ENCODE results near the gene AFTPH. TPM values are rescaled to one million over a fixed set of nuclear protein-coding genes. Genes with fewer than 3 reads are reported as not detected.

The AFTPH gene
- total and polyA plus RNA-seq, 4 donors, result 27.0 to 78.1 (median 35.0) TPM

DNA sequence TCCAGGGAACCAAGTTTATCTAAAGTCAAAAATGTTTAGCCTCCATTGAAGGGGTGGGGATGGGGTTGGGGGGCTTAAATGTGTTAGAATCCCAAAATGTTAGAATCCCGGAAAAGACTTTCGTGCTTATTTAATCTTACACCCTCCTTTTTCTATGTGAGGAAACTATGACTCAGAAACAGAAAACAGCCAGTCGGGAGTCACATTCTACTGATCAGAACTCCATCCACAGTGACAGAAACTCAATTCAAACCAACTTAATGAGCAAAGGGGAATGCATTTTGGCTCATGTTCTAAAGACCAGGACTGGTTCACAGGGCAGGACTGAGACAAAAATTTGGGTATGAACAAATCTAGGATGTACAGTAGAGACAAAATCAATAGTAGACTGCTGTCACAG is 31.9 kb upstream of the AFTPH start:
- Histone ChIP-seq H3K9me3 (ENCODE audit: control insufficient read depth in 4 of 4, insufficient read depth in 3 of 4, low read length in 3 of 4) (no peaks in the 10 kb centered on the region), H3K36me3 (ENCODE audit: control insufficient read depth in 4 of 4, insufficient read depth in 4 of 4, low read length in 4 of 4) (no peaks in the 10 kb centered on the region), H3K4me3 (no peak overlapping the region), H3K9ac (ENCODE audit: insufficient read depth in 1 of 2, low read length in 2 of 2) (no peak overlapping the region), H3K27ac (ENCODE audit: low read depth in 1 of 2, low read length in 1 of 2) (no peak overlapping the region), H3K4me1 (ENCODE audit: control insufficient read depth in 5 of 5, insufficient read depth in 5 of 5, low read length in 5 of 5) (peaks cover 0 to 7% (median 3%) of the 10 kb centered on the region in 5 donors), H3K27me3 (ENCODE audit: control insufficient read depth in 3 of 3, insufficient read depth in 3 of 3, low read length in 2 of 3) (no peaks in the 10 kb centered on the region)
- TF ChIP-seq, protein P1, sequence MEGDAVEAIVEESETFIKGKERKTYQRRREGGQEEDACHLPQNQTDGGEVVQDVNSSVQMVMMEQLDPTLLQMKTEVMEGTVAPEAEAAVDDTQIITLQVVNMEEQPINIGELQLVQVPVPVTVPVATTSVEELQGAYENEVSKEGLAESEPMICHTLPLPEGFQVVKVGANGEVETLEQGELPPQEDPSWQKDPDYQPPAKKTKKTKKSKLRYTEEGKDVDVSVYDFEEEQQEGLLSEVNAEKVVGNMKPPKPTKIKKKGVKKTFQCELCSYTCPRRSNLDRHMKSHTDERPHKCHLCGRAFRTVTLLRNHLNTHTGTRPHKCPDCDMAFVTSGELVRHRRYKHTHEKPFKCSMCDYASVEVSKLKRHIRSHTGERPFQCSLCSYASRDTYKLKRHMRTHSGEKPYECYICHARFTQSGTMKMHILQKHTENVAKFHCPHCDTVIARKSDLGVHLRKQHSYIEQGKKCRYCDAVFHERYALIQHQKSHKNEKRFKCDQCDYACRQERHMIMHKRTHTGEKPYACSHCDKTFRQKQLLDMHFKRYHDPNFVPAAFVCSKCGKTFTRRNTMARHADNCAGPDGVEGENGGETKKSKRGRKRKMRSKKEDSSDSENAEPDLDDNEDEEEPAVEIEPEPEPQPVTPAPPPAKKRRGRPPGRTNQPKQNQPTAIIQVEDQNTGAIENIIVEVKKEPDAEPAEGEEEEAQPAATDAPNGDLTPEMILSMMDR (IDR thresholded peaks at IDR 0.05; ENCODE audit: control extremely low read depth, extremely low read depth), result no peak
- DNase-seq, result no peak
- ATAC-seq (ENCODE audit: insufficient read depth, low FRiP score), result no peak
- WGBS, 2 donors, result 82 to 98% methylated on average over 3 of the region's 3 CpGs

DNA sequence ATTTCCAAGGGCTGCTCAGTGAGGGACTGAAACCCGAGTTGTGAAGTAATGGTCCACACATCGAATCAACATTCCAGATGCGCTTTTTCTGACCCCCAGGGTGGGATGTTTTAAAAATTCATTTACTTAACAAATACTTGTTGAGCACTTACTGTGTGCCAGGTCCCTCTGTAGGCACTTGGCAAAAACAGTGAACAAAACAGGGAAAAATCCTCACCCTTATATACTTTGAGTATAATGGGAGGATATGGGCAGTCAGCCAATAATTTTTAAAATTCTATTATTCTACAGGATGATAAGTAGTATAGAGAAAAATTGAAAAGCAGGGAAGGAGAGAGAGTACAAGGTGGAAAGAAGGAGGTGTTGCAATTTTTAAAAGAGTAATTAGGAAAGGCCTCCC is 31.3 kb upstream of the AFTPH start:
- 82 to 83% methylated on average over 3 of the region's 3 CpGs for WGBS, 2 donors
- Histone ChIP-seq H3K4me3 (no peak overlapping the region), H3K9ac (ENCODE audit: insufficient read depth in 1 of 2, low read length in 2 of 2) (no peak overlapping the region), H3K36me3 (ENCODE audit: control insufficient read depth in 4 of 4, insufficient read depth in 4 of 4, low read length in 4 of 4) (no peaks in the 10 kb centered on the region), H3K27ac (ENCODE audit: low read depth in 1 of 2, low read length in 1 of 2) (no peak overlapping the region), H3K9me3 (ENCODE audit: control insufficient read depth in 4 of 4, insufficient read depth in 3 of 4, low read length in 3 of 4) (no peaks in the 10 kb centered on the region), H3K4me1 (ENCODE audit: control insufficient read depth in 5 of 5, insufficient read depth in 5 of 5, low read length in 5 of 5) (peaks cover 0 to 7% (median 3%) of the 10 kb centered on the region in 5 donors), H3K27me3 (ENCODE audit: control insufficient read depth in 3 of 3, insufficient read depth in 3 of 3, low read length in 2 of 3) (no peaks in the 10 kb centered on the region)
- DNase-seq, result no peak
- TF ChIP-seq, protein P1 (IDR thresholded peaks at IDR 0.05; ENCODE audit: control extremely low read depth, extremely low read depth), result no peak
- ATAC-seq (ENCODE audit: insufficient read depth, low FRiP score), result no peak

DNA sequence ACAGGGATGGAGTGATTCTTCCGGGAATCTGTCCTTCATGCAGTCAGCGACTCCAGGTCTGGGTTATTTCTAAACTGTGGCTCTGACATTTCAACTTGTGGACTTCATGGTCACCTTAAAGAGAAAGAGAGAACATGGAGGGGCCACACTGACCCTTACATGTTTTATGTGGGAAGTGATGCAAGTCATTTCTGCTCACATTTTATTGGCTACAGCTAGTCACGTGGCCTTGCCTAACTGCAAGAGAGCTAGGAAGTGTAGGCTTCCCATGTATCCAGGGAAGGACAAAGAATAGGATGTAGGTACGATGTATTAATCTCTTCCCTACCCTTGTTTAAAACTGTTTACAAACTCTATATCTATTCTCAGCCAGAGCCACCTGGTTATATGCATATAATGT is 30.3 kb upstream of the AFTPH start:
- Histone ChIP-seq H3K9me3 (ENCODE audit: control insufficient read depth in 4 of 4, insufficient read depth in 3 of 4, low read length in 3 of 4) (no peaks in the 10 kb centered on the region), H3K4me3 (no peak overlapping the region), H3K27ac (ENCODE audit: low read depth in 1 of 2, low read length in 1 of 2) (no peak overlapping the region), H3K27me3 (ENCODE audit: control insufficient read depth in 3 of 3, insufficient read depth in 3 of 3, low read length in 2 of 3) (no peaks in the 10 kb centered on the region), H3K4me1 (ENCODE audit: control insufficient read depth in 5 of 5, insufficient read depth in 5 of 5, low read length in 5 of 5) (peaks cover 0 to 7% (median 0%) of the 10 kb centered on the region in 5 donors), H3K9ac (ENCODE audit: insufficient read depth in 1 of 2, low read length in 2 of 2) (no peak overlapping the region), H3K36me3 (ENCODE audit: control insufficient read depth in 4 of 4, insufficient read depth in 4 of 4, low read length in 4 of 4) (no peaks in the 10 kb centered on the region)
- no peak for DNase-seq
- TF ChIP-seq, protein P1 (IDR thresholded peaks at IDR 0.05; ENCODE audit: control extremely low read depth, extremely low read depth), result no peak
- 90 to 94% methylated on average over 4 of the region's 4 CpGs for WGBS, 2 donors
- ATAC-seq (ENCODE audit: insufficient read depth, low FRiP score), result no peak

DNA sequence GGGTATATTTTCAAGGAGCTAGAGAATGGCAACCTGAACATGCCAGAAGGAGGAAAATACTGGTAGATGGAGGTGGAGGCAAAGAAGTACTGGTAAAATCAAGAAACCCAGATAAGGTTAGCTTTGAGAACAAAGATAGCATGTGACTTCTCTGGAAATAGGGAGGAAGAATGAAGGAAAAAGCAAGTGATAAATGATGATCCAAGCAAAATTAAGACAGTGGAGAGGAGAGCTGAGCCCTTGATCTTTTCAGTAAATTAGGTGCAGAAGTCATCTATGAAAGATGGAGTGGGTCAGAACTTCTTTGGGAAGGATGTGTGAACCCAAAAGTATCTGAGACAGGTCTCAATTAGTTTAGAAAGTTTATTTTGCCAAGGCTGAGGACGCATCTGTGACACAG is 25.7 kb upstream of the AFTPH start:
- no peak overlapping the region for H3K9ac ChIP-seq (ENCODE audit: insufficient read depth in 1 of 2, low read length in 2 of 2)
- no peak overlapping the region for H3K27ac ChIP-seq (ENCODE audit: low read depth in 1 of 2, low read length in 1 of 2)
- no peak overlapping the region for H3K4me3 ChIP-seq
- 88 to 94% methylated on average over 1 of the region's 1 CpG for WGBS, 2 donors
- TF ChIP-seq, protein P1 (IDR thresholded peaks at IDR 0.05; ENCODE audit: control extremely low read depth, extremely low read depth), result no peak
- H3K27me3 ChIP-seq (ENCODE audit: control insufficient read depth in 3 of 3, insufficient read depth in 3 of 3, low read length in 2 of 3), result no peaks in the 10 kb centered on the region
- ATAC-seq (ENCODE audit: insufficient read depth, low FRiP score), result no peak
- no peak for DNase-seq
- no peaks in the 10 kb centered on the region for H3K9me3 ChIP-seq (ENCODE audit: control insufficient read depth in 4 of 4, insufficient read depth in 3 of 4, low read length in 3 of 4)
- no peaks in the 10 kb centered on the region for H3K4me1 ChIP-seq (ENCODE audit: control insufficient read depth in 5 of 5, insufficient read depth in 5 of 5, low read length in 5 of 5)
- no peaks in the 10 kb centered on the region for H3K36me3 ChIP-seq (ENCODE audit: control insufficient read depth in 4 of 4, insufficient read depth in 4 of 4, low read length in 4 of 4)
